ENCODE results near the gene SLC13A2.

GRCh38 chr17:28468781-28469180 is 4.7 kb upstream of the SLC13A2 start:
- TF ChIP-seq ZNF274 (IDR thresholded peaks at IDR 0.05; ENCODE audit: low read depth, low read length), result no peak
- no peak for TF ChIP-seq YY1 (IDR thresholded peaks at IDR 0.05; ENCODE audit: insufficient read depth, insufficient read length)
